ENCODE data around the gene DHFR.

DHFR gene

DNA sequence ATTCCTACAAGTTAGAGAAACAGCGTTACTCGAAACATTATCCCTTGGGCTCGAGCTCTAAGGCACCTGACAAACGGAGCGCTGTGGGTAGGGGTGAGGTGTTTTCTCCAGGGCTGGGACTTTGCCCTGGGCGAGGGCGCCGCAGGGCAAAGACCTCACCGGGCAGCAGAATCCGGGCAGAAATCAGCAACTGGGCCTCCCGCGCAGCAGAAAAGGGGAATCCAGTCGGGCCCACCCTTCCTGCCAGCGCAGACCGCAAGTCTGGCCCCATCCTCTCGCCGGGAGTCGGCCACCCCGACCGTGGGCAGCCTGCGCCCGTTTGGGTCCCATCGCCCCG is 761 bp downstream of the DHFR start:
- DNase-seq: no peak

DNA sequence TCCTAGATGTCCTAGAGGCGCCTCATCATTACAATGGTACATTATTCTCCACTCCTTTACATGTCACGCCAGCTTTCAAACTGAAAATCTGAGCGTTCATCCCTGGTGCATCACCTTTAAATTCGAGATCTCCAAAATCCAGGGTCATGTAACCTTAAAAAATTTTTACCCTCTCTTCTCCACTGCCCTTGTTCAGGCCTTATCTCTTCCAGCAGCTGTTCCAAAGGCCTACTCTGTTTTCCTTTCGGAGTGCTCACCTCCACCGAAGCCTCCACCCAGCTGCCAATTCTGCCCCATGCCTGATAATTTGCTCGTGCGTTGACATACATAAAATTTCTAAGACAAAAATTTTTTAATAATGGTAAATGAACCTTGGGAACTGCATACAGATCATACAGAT is 1.3 kb downstream of the DHFR start:
- DNase-seq: no peak

DNA sequence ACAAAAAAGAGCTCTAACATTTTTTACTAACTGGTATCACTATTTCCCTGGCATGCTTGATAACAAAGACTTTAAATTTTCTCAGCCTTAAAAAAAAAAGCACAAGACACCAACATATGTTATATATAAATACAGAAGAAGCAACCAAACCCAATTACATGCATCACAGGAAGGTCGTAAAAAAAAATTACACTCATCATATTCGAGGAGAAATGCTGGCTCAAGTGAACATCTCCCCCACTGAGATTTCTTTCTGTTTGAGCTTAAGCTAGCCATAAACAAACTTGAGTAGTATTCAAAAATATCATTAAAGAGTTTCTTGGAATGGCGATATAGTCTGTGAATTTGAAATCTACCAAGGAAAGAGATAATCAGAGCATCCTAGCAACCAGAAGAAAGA is 7.9 kb downstream of the DHFR start:
- no peak for DNase-seq

DNA sequence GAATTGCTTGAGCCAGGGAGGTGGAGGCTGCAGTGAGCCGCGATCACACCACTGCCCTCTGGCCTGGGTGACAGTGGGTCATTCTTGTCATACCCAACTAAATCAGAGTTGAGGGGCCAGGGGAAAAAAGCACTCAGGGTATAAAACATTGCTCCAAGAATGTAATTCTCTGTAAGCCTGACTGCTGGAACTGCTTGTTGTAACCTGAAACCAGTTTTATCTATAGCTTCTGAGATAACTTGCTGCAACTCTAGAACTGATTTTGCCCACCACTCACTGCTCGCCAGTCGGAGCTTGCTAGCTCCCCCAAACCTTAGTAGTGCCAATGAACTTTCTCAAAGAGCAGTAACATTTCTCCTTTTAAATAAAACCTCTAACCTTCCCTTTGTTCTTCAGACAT is 9.9 kb downstream of the DHFR start:
- no peak for DNase-seq

DNA sequence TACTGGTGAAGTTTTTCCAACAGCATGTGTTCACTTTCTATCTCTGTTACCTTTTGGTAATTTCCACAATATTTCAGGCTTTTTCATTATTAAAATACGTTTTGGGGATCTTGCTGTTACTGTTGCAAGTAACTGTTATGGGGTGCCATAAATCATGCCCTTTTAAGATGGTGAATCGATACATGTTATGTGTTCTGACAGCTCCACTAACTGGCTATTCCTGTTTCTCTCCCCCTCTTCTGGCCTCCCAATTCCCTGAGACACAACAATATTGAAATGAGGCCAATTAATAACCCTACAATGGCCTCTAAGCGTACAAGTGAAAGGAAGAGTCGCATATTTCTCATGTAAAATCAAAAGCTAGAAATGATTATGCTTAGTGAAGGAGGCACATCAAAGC is 13.4 kb downstream of the DHFR start:
- DNase-seq: no peak

DNA sequence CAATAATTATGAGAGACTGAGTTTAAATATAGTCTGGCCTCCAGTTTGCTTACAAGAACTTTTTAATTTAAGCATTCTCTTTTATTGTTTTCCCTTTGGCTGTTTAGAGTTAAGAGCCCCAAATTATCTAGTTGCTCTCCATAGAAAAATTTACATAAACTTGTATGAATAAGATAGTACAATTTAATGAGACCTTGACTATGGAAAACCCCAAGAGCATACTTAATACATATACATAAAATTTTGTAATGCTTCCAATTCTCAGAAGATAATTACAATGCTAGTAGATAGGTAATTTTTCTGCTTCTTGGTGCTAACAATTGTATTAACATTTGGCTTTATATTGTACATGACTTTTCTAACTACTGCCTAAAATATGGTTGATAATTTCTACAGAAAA is 20.6 kb downstream of the DHFR start:
- DNase-seq: no peak

DNA sequence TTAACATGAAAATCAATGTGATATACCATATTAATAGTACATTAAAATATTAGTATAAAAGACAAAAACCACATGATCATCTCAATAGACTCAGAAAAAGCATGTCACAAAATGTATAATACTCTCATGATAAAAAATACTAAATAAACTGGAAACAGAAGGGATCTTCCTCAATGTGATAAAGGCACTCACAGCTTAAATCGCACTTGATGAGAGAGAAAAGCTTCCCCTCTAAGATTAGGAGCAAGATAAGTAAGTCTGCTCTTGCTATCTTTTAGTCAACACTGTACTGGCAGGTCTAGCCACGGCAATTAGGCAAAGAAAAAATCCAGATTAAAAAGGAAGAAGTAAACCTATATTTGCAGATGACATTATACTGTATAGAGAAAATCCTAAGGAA is 22.1 kb downstream of the DHFR start:
- no peak for DNase-seq

DNA sequence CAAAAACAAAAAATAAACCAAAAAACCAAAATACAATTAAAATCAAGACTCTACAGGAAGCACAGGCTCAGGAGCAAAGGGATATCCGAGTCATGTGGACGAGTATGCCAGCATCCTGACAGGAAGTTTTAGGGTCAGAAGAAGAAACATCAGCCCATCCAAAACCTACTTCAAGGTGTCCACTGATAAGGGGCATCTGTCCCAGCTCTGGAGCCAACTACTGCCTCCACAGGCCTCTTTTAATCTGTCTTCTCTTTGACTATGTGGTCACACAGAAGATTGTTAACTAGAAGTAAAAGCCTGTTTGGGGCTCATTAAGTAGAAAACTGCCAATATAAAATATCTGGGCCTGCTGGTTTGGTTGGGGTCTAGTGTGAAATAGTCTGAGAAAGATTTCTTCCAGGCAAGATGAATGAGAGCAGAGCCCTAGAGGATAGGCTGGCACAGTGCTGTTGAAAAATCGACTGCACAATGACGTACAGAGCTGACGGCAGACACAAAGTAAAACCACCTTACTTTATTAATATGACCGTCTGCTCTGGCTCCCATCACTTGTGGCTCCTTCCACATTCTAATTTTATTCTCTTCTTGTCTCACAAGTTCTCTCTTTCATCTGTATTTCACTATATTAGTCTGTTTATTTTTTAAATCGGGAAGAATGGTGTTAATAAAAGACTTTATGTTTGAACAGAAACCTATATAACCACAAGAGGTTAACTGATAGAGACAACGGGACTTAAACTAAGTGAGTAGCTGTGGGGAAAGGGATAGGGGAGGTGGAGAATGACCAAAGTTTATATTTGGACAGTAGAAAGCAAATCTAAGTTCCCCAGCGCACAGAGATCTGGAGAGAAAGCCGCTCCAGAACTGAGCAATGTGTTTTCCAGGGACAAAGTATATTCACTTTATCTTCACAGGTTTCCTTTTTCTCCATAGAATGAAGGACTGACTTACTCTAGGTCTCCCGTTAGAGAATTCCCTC is 23.2 kb downstream of the DHFR start:
- no peak for DNase-seq

DNA sequence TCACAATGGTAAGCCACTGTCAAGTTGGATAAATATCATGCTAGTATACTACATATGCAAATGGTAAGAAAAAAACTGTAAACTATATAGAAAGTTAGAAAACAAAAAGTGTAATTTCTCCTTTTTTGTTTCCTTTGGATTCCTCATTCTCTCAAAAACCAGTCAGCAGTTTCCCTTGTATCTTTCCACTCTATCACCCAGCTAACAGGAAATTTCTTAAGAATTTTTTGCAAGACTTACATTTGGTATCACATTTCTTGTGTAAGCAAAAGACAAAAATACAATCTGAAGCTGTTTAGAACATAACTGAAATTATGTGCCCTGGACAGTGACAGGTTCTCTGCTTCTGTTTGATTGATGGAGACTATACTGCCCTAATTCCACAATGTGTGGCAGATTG is 25.5 kb downstream of the DHFR start:
- DNase-seq: no peak

DNA sequence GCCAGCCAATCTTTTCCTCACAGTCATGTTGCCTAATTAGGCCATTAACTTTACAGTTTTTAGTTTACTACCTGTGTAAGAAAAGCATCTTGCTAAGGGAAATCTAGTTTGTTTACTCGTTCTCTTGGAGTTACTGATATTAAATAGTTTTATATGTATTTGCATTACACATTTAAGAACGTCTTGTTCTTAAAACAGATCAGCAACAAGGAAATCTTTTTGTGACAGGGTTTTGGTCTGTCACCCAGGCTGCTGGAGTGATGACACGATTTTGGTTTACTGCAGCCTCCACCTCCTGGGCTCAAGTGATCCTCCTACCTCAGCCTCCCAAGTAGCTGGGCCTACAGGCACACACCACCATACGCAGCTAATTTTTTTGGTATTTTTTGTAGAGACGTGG is 29.6 kb downstream of the DHFR start:
- DNase-seq: no peak

DNA sequence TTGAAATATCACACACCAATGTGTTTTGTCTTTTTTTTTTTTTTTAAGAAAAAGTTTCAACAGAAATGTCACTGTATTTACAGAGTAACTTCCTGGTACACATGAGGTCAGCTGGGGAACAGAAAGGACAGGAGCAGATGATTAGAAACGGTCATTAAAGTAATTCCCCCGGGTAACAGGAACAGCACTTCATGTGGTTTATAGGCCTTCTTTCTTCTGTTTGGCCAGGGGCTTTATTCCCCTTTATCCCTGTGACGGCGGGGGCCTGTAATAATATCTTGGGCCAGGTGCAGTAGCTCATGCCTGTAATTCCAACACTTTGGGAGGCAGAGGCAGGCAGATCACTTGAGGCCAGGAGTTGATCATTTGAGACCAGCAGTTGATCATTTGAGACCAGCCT is 30.8 kb downstream of the DHFR start:
- no peak for DNase-seq

DNA sequence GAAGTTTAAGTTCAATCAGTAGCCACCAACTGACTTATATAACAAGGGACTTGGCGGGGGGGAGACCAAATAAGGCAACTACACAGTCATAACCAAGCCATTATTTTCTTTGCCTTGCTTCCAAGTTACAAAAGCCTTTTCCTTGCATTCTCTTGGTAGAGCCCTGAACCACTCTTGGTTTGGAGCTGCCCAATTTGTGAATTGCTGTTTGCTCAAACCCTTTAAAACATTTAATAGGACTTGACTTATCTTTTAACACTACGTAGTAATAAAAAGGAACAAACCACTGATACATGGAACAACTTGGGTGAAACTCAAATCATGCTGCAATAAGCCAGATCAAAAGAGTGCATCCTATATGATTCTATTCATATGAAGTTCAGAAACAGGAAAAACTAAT is 32.0 kb downstream of the DHFR start:
- no peak for DNase-seq

DNA sequence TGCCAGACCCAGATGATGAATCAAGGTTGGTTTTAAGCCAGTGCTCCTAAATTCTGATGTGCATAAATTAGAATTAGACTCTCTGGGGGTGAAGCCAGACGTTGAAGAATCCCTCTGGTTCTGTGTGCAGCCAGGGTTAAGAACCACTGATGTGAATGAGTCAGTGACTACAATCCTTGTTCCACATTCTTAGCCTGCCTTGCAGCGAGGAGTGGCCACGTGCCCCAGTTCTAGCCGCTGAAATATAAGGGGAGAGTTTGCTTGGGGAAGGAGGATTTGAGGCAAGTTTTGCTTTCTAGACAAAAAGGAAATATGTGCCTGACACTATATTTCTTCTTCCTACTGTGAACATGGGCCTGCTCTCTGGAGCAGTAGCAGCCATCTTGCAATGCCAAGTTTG is 34.6 kb downstream of the DHFR start:
- DNase-seq: no peak

DNA sequence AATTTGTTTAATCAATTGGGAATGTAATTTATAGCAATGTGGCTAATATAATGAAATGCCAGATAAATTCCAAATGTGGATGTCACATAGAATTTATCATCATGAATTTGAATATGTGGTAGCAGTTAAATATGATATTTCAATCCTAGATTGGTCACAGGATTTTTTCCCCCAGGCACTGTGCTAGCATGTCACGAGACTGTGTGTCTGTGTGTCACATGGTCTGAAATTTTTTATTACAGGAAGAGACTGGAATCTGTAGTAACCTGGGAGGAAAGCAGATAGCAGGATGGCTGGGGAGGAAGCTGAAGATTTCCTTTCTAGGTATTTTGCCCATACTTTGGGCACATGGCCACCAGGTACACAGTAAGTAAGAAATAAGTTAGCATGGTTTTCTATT is 35.7 kb downstream of the DHFR start:
- DNase-seq: no peak

DNA sequence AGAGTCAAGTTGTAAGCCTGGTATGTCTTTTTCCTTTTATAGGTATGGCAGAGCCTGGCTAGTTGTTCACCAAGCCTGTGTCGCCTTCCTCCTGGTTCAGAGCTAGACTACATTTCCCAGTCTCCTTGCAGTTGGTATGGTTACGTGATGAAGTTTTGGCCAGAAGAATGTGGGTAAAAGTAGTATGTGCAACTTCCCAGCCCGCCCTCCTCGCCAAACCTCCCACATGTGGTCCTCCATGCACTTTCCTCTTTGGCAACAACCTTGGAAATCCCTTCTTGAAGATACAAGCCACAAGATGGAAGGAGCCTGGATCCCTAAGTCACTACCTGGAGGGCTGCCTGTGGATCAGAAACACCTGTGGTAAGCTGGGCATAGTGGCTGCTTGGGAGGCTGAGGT is 36.3 kb downstream of the DHFR start:
- DNase-seq: no peak

DNA sequence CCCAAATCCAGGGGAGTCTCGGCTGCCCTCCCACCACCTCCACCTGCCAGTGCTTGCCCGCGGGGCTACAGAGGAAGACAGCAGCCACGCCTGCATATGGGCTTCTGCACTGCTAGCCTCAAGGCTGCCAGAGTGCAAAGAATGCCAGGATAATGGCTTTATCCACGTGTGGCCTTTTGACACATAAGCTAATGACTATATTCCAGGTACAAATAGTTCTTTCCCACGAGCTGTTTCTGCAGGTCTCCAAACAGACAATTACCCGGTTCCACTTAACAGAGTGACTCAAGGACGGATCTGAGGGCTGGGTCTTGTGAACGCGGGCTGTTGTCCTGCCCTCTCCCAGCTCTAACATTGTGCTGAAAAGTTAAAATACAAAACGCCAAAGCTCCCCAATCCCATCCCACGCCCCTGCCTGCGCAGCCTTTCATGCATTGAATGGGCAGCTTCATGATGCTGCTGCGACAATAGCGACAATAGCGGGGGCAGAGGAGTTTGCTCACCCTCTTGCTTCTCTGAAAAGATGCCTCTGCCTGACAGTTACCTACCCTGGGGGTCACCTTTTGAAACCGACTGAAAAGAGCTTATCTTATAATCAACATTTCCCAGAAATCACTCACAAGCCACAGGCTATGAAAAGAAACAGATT is 39.4 kb downstream of the DHFR start:
- no peak for DNase-seq

DNA sequence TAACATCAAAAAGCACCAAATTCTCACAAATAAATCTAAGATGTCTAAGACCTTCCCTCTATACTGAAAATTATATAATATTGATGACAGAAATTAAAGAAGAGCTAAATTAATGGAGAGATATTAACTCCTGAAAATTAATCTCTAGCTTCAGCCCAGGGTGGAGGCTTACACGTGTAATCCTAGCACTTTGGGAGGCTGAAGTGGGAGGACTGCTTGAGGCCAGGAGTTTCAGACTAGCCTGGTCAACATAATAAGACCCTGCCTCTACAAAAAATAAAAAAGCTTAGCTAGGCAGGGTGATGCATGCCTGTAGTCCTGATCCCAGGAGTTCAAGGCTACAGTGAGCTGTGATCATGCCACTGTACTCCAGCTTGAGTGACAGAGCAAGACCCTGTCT is 45.1 kb downstream of the DHFR start:
- no peak for DNase-seq

DNA sequence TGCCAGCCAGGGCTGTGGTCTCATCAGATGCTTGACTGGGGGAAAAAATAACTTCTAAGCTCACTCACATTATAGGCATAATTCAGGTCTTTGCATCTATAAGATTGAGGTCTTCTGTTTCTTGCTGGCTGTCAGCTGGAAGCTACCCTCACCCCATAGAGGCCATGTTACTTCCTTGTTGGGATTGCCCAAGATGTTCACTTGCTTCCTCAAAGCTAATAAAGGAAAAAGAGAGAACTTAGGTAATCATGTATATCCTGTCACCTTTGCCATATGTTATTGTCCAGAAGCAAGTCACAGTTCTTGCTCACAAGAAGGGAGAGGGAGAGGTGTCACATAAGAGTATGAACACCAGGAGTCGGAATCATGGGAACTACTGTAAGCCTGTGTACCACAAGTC is 46.1 kb downstream of the DHFR start:
- no peak for DNase-seq

DNA sequence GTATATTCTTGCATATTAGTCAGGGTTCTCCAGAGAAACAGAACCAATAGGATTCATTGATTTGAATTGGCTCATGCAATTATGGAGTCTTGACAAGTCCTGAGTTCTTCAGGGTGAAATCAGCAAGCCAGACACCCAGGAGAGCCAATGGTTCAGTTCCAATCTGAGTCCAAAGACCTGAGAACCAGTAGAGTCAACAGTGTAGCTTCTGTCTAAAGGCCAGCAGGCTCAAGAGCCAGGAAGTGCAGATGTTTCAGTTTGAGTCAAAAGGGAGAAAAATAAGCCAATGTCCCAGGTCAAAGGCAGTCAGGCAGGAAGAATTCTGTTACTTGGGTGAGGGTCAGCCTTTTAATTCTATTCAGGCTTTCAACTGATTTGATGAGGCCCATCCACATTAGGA is 47.0 kb downstream of the DHFR start:
- DNase-seq: no peak

DNA sequence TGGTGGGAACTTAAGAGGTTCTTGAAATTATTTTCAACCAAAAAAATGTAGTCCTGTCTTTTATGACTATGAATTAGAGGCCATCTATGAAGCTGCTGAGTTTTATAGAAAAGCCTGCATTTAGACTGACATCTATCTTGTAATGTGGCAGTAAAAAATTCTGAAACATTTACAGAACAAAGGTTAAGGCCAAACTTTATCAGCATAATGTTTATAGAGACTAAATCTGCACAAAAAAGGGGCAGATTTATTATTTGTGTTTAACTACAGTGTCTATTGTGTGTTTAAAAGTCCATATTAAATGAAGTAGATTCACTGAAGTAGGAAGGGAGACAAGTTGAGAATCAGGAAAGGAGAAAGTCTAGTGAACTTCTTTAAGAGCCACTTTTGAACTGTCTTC is 47.4 kb downstream of the DHFR start:
- DNase-seq: no peak

DNA sequence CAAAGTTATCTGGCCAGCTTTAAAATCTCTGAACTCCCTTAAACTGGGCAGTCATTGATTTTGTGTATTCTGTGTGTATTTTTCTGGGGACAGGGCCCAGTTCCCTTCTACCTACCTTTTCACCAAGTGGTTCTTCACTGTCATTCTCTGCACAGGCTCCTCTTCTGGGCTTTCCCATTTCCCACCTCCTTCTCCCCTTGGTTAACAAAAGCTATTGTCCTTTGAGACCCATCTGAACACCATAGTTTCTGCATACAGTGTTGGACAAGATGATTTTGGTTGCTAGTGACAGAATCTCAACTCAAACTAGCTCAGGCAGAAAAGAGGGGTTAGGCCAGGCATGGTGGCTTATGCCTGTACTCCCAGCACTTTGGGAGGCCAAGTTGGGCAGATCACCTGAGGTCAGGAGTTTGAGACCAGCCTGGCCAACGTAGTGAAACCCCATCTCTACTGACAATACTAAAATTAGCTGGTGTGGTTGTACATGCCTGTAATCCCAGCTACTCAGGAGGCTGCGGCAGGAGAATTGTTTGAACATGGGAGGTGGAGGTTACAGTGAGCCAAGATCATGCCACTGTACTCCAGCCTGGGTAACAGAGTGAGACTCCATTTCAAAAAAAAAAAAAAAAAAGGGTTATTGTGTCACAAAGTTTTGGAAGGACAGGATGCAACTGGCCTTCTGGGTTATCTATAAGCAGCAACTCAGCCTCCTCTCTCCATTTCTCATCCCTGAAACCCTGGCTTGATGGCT is 53.7 kb downstream of the DHFR start:
- DNase-seq: no peak

DNA sequence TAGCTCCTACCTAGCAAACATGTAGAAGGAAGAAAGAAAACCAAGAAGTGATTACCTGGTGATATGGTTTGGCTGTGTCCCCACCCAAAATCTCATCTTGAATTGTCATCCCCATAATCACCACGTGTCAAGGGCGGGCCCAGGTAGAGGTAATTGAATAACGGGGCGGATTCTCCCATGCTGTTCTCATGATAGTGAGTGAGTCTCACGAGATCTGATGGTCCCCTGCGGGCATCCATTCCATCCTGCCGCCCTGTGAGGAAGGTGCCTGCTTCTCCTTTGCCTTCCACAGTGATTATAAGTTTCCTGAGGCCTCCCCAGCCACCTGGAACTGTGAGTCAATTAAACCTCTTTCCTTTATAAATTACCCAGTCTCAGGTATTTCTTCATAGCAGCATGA is 57.3 kb downstream of the DHFR start:
- DNase-seq: no peak

DNA sequence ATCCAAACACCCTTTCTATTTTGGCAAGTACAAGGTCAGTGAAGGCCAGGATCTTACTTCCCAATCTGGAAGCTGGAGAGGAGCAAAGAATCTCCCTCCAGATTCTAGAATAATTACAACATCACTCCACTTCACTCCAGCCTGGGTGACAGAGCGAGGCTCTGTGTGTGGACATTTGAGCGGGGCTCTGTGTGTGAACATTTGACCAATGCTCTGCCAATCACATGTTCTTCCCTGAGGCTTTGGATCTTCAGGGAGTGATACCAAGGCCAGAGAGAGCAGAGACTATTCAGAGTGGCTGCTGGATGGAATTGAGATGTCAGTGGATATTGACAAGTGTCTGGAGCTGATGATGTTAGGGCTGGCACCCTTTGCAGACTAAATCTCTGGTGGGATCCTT is 60.0 kb downstream of the DHFR start:
- no peak for DNase-seq

DNA sequence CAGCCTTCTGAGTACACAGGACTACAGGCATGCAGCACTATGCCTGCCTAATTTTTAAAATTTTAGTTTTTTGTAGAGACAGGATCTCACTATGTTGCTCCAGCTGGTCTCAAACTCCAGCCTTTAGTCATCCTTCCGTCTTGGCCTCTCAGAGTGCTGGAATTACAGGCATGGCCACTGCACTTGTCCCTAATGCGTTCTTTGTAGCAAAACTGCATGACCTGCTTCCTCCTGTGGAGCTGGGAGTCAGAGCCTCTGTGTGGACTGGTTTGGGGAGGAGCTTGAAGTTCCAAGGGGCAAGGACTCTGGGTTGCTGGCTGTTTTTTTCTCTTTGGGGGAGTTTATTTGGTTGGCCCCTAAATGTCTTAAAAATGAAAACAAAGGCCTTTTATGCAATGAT is 62.0 kb downstream of the DHFR start:
- DNase-seq: no peak
